H54 (cell line): Measurements from ENCODE around the gene ROPN1B.

Source experiments
- DNase-seq: peaks from one replicate; pipeline ENCODE4 v3.0.0; 2011; ENCODE audit warnings: low spot score, mixed read lengths; ENCODE audit not compliant: insufficient read length
- FAIRE-seq: peaks from 3 replicates; lab custom pipeline; 2011; peaks lifted over from hg19 to GRCh38; lab: Jason Lieb, UNC
- POLR2A ChIP-seq: IDR thresholded peaks from 2 replicates; pipeline ENCODE4 v1.6.1; 2011; ENCODE audit warnings: low read depth, mild to moderate bottlenecking, low read length

Gene ROPN1B

GRCh38 chr3:126018995-126019394, 50.0 kb downstream of the ROPN1B start:
- TF ChIP-seq POLR2A, result no peak
- DNase-seq (no peak), FAIRE-seq (no peak)

- DNase-seq (no peak), FAIRE-seq (no peak)
- no peak for TF ChIP-seq POLR2A
These were observed 50.7 kb downstream of the ROPN1B start for GRCh38 chr3:126019683-126020082.

GRCh38 chr3:126021224-126021623, 52.2 kb downstream of the ROPN1B start:
- TF ChIP-seq POLR2A, result no peak
- no peak for FAIRE-seq
- no peak for DNase-seq

GRCh38 chr3:126021702-126022101, 52.7 kb downstream of the ROPN1B start:
- DNase-seq, result no peak
- no peak for TF ChIP-seq POLR2A
- FAIRE-seq, result no peak

GRCh38 chr3:126022741-126023359, 53.9 kb downstream of the ROPN1B start:
- DNase-seq (no peak), FAIRE-seq (no peak)
- TF ChIP-seq POLR2A, result no peak

DNA sequence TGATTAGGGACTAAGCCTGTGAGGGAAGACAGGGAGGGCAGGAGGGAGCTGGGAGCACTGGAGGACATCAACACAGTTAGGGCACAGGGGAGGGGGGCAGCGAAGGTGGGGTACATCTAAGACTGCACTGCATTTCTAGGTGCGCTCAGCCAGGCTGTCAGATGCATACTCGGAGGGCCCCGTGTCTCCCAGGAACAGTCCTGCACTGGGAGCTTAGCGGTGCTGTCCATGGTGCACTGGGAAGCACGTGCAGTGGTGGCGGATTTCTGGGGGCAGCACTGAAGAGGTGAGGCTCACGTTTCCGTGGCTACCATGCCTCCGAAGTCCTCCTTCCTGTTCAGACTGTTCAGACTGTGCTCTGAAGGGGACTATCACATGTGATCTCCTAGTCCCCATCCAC, 54.4 kb downstream of the ROPN1B start:
- TF ChIP-seq POLR2A, result no peak
- no peak for DNase-seq
- no peak for FAIRE-seq

DNA sequence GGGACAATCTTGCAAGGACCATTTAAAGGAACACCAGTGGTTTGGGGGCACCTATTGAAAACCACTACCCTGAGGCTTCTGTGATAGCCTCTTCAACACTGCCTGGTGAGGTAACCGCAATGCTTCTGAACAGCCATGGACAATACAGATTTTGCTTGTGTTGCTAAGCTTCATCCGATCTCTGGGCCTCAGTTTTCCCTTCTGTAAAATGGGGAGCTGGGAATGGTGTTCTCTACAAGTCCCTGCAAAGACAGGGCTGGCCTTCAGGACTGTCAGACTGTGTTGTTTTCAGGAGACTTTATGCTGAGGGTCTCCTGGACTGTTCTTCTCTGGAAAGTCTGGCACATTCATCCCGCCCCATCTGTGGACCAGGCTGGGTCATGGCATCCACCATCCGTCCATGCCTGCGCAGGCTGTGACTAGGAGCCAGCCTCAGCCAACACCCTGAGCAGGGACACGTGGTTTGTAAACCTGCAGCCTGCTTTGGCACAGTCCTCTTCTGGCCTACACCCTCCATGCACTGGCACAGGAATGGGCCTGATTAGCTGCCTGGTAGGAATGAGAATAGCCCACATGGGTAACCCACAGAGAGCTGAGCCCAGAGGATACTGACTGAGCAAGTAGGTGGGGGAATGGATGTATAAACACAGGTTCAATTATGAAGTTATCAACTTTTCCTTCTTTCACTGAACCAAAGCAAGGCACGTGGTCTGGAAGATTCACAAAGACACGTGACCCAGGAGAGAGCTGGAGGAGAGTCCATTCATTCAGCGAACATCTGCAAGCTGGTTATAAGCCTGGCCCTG, 55.3 kb downstream of the ROPN1B start:
- no peak for TF ChIP-seq POLR2A
- DNase-seq, result no peak

GRCh38 chr3:126025116-126025729, 56.2 kb downstream of the ROPN1B start:
- no peak for DNase-seq
- FAIRE-seq, result no peak

More for the DNA sequence above, 55.3 kb downstream of the ROPN1B start:
- FAIRE-seq, result no peak

GRCh38 chr3:126025862-126026261, 56.9 kb downstream of the ROPN1B start:
- FAIRE-seq (no peak), DNase-seq (no peak)
- no peak for TF ChIP-seq POLR2A

More at GRCh38 chr3:126025116-126025729, 56.2 kb downstream of the ROPN1B start:
- TF ChIP-seq POLR2A, result no peak

DNA sequence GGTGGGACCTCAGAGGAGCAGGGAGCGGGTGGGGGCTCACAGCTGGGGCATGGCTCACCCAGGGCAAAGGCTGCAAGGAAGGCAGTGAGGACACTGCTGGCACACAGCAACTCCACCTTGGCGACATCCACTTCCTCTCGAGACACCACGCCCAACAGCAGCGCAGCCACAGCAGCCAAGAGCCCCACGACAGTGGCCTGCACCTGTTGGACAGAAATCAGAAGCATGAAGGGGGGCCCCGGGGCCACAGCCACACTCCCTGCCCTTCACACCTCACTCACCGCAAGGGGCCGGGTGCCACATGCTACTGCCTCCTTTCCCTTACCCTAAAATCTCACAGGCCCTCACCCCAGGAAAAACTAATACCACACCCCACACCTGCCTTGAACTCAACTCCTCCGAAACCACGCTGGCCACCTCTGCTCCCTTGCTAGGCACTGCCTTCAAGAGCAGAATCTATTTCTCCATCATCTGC, 57.3 kb downstream of the ROPN1B start:
- DNase-seq, result no peak
- no peak for TF ChIP-seq POLR2A
- FAIRE-seq, result no peak

DNA sequence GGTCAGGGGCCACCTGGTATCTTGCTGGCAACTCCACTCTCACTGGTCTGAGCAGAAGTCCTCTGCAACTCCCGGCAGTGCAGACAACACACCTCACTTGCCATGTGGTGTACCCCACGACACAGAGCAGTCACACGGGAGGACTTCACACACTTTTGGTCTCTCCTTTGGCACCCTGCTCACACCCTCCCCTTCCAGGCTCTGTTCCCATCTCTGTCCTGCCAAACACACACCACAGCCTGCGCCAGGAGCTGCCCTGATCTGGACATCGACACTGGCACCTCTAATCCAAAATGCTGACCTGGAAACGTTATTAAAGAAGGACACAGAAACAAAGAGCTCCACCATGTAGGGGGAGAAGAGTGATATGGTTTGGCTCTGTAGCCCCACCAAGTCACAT, 57.8 kb downstream of the ROPN1B start:
- DNase-seq, result no peak
- TF ChIP-seq POLR2A, result no peak
- no peak for FAIRE-seq

- TF ChIP-seq POLR2A, result no peak
- FAIRE-seq (no peak), DNase-seq (no peak)
These were observed 59.1 kb downstream of the ROPN1B start for GRCh38 chr3:126028096-126028495.

DNA sequence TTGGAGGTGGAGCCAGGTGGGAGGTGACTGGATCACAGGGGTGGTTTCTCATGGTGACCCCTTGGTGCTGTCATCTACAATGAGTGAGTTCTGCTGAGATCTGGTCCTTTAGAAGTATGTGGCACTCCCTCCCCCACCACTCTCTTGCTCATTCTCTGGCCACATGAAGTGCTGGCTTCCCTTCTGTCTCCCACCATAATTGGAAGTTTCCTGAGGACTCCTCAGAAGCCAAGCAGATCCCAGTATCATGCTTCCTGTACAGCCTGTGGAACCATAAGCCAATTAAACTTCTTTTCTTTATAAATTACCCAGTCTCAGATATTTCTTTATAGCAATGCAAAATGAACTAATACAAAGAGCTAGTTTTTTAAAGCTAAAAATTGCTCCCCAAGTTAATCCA, 60.3 kb downstream of the ROPN1B start:
- FAIRE-seq, result no peak
- no peak for DNase-seq
- no peak for TF ChIP-seq POLR2A

GRCh38 chr3:126030455-126030854, 61.5 kb downstream of the ROPN1B start:
- no peak for FAIRE-seq
- no peak for TF ChIP-seq POLR2A
- DNase-seq, result no peak
